Loucy (cell line): Measurements from ENCODE around the gene COL27A1.

Experiments used
- H2AFZ ChIP-seq: fragments of 200-600 bp; sonication (generic); 2 replicates; pipeline ENCODE4 v1.6.0; 2016; ENCODE audit warnings: antibody characterized with exemption, mild to moderate bottlenecking, low read length, moderate library complexity
- H3F3A ChIP-seq: fragments of 200-600 bp; 2 replicates; pipeline ENCODE4 v1.6.0; 2016; ENCODE audit warnings: antibody characterized with exemption, low read depth, mild to moderate bottlenecking
- H3K27me3 ChIP-seq: fragments of 200-600 bp; sonication (generic); 2 replicates; pipeline ENCODE4 v1.6.1; 2014; ENCODE audit warnings: low read length, mild to moderate bottlenecking; ENCODE audit not compliant: insufficient read depth, poor library complexity, severe bottlenecking
- H3K36me3 ChIP-seq: fragments of 200-600 bp; sonication (generic); 2 replicates; pipeline ENCODE4 v1.6.1; 2016; ENCODE audit warnings: low read length; ENCODE audit not compliant: insufficient read depth
- H3K4me1 ChIP-seq: fragments of 200-600 bp; sonication (generic); 2 replicates; pipeline ENCODE4 v1.5.1; 2014; ENCODE audit warnings: low read length, mild to moderate bottlenecking; ENCODE audit not compliant: insufficient read depth, poor library complexity, severe bottlenecking
- H3K4me2 ChIP-seq: fragments of 200-600 bp; sonication (generic); 2 replicates; pipeline ENCODE4 v1.6.0; 2014; ENCODE audit warnings: antibody characterized with exemption, low read length, low read depth, mild to moderate bottlenecking; ENCODE audit not compliant: poor library complexity, severe bottlenecking
- H3K4me3 ChIP-seq: fragments of 200-600 bp; sonication (generic); 2 replicates; pipeline ENCODE4 v1.5.1; 2014; ENCODE audit warnings: low read length, mild to moderate bottlenecking, mixed read lengths; ENCODE audit not compliant: poor library complexity, severe bottlenecking
- H3K79me2 ChIP-seq: fragments of 200-600 bp; sonication (generic); 2 replicates; pipeline ENCODE4 v1.6.1; 2014; ENCODE audit warnings: low read length; ENCODE audit not compliant: insufficient read depth
- H3K9ac ChIP-seq: fragments of 200-600 bp; sonication (generic); 2 replicates; pipeline ENCODE4 v1.6.0; 2014; ENCODE audit warnings: mild to moderate bottlenecking, low read depth, low read length, moderate library complexity; ENCODE audit not compliant: poor library complexity, severe bottlenecking
- H3K9me2 ChIP-seq: fragments of 200-600 bp; sonication (generic); replicated peaks from 2 replicates; pipeline ENCODE4 v1.6.1; 2016; ENCODE audit warnings: low read depth, low read length, mixed read lengths
- H3K9me3 ChIP-seq: fragments of 200-600 bp; sonication (generic); 2 replicates; pipeline ENCODE4 v1.6.1; 2014; ENCODE audit warnings: mild to moderate bottlenecking, antibody characterized with exemption, low read length, low read depth; ENCODE audit not compliant: insufficient read depth
- H4K20me1 ChIP-seq: fragments of 200-600 bp; sonication (generic); 2 replicates; pipeline ENCODE4 v1.6.0; 2014; ENCODE audit warnings: antibody characterized with exemption, low read length, mild to moderate bottlenecking; ENCODE audit not compliant: insufficient read depth, poor library complexity, severe bottlenecking
- EZH2phosphoT487 ChIP-seq: fragments of 200-600 bp; IDR thresholded peaks from 2 replicates; pipeline ENCODE4 v1.6.1; 2018; ENCODE audit warnings: antibody characterized with exemption, mild to moderate bottlenecking, moderate library complexity, borderline replicate concordance
- TF ChIP-seq, protein P1 (sequence below): fragments of 200-600 bp; sonication (generic); conservative IDR thresholded peaks from 2 replicates; pipeline ENCODE4 v1.5.1; 2014; ENCODE audit warnings: mild to moderate bottlenecking, antibody characterized with exemption, low read length

Gene COL27A1

DNA sequence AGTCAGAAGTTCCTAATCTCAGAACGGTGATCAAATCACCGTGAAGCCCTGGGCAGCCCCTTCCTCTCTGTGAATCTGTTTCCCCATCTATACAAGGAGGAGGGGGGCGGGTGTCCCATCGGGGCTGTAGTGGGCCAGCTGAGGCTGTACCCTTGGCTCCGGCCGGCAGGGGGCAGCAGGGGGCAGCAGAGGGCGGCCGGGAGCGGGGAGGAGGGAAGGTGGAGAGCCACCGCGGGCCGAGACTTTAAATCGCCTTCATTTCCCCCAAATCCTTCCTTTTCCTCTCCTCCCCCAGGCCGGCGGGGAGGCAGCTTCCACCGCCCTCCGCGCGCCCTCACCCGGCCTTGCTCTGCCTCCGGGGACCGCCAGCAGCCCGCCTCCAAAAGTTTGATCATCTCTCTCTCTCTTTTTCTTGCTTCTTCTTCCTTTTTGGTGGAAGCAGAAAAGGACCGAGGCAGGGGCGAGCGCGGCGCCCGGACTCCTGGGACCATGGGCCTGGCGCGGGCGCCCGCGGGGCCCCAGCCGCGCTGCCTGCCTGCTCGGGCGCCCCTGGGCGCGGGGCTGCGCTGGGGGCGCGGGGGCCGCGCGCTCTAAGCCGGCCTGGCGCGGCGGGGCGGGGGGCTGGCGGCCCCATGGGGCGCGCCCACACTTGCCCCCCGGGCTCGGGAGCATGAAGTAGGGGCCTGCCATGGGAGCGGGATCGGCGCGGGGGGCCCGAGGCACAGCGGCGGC lies at the start of gene COL27A1:
Gene COL27A1, plus strand, starts transcription at position 275 of the 732 bp plus-strand sequence. Its CDS starts 414 bp downstream, at position 689.
- no peak within 1 kb of the TSS for H3K9ac ChIP-seq
- H3K4me2 ChIP-seq: peak within 1 kb of the TSS; percentile 63
- H3K79me2 ChIP-seq: no peaks in the 10 kb centered on the region
- no peaks in the 10 kb centered on the region for H3K36me3 ChIP-seq
- H4K20me1 ChIP-seq: no peaks in the 10 kb centered on the region
- H3K9me3 ChIP-seq: no peaks in the 10 kb centered on the region
- no peaks in the 10 kb centered on the region for H3K27me3 ChIP-seq
- H3F3A ChIP-seq: no peaks in the 10 kb centered on the region
- peak within 1 kb of the TSS; percentile 76 for H3K4me3 ChIP-seq
- TF ChIP-seq EZH2phosphoT487: no peak
- TF ChIP-seq, protein P1, sequence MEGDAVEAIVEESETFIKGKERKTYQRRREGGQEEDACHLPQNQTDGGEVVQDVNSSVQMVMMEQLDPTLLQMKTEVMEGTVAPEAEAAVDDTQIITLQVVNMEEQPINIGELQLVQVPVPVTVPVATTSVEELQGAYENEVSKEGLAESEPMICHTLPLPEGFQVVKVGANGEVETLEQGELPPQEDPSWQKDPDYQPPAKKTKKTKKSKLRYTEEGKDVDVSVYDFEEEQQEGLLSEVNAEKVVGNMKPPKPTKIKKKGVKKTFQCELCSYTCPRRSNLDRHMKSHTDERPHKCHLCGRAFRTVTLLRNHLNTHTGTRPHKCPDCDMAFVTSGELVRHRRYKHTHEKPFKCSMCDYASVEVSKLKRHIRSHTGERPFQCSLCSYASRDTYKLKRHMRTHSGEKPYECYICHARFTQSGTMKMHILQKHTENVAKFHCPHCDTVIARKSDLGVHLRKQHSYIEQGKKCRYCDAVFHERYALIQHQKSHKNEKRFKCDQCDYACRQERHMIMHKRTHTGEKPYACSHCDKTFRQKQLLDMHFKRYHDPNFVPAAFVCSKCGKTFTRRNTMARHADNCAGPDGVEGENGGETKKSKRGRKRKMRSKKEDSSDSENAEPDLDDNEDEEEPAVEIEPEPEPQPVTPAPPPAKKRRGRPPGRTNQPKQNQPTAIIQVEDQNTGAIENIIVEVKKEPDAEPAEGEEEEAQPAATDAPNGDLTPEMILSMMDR: peak; percentile 79
- no peaks in the 10 kb centered on the region for H3K9me2 ChIP-seq
- peak within 1 kb of the TSS; percentile 86 for H2AFZ ChIP-seq
- H3K4me1 ChIP-seq: no peaks in the 10 kb centered on the region

DNA sequence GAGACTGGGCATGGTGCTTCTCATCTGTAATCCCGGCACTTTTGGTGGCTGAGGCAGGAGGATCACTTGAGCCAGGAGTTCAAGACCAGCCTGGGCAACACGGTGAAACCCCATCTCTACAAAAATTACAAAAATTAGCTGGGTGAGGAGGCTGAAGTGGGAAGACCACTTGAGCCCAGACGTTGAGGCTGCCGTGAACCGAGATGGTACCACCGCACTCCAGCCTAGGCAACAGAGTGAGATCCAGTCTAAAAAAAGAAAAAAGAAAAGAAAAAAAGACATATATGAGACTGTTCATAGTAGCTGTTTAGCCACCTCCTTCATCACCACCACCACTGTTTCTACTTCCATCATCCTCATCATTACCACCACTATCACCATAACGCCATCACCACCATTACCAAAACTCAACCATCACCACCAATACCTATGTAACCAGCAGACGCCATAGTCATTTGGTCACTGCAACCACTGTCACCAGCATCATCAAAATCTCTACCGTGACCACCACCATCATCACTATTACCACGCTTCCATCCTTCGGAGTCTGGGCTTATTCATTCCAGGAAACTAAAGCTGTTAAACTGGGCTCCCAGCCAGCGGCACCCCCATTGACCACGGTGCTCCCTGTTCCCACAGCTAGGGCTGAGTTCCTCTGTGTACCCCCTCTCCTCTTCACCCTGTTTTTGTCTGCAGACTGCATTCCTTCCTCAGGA lies 47.9 kb upstream of the COL27A1 start:
- H3K36me3 ChIP-seq: no peaks in the 10 kb centered on the region
- TF ChIP-seq, protein P1: no peak
- no peak for TF ChIP-seq EZH2phosphoT487
- H3F3A ChIP-seq: no peaks in the 10 kb centered on the region
- H3K4me3 ChIP-seq: no peak overlapping the region
- no peaks in the 10 kb centered on the region for H4K20me1 ChIP-seq
- no peaks in the 10 kb centered on the region for H3K4me1 ChIP-seq
- H3K4me2 ChIP-seq: no peak overlapping the region
- H3K9me2 ChIP-seq: no peaks in the 10 kb centered on the region
- no peak overlapping the region for H3K9ac ChIP-seq
- H2AFZ ChIP-seq: no peak overlapping the region
- no peaks in the 10 kb centered on the region for H3K27me3 ChIP-seq
- H3K9me3 ChIP-seq: no peaks in the 10 kb centered on the region
- no peaks in the 10 kb centered on the region for H3K79me2 ChIP-seq

DNA sequence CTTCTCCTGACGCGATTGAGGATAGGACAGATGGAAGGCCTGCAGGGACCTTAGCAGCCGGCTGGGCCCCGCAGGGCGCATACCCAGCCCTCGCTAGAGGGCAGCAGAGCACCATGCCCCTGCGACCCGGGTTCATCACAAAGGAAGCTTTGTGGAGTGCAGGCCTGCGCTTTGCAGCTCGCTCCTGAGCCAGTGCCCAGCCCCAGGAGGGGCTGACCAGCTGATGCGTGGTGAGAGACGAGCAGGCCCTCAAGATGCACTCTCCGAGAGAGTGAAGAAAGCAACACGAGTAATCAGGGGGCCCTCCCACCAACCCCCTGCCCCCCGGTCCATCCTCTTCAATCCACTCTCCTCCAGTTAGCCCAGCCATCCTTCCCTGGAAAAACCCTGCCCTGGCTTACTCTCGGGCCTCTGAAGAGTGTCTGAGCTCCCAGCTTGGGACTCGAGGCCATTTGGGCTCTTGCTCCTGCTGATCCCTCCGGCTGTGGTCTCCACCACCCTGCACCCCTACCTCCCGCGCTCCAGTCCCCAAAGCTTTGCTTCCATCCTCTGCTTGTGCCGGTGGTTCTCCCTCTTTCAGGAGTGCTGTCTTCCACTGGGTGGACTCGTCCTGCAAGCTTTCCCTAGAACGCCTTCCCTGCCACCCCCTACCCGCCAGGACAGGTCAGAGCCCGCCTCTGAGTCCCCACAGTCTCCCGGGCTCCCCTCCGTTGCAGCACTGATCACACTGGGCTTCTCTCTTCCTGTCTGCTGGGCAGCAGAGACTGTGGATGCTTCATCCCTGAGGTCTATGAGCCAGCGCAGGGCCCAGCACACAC lies 47.1 kb upstream of the COL27A1 start:
- Histone ChIP-seq H3K9me2 (no peaks in the 10 kb centered on the region), H3K9me3 (no peaks in the 10 kb centered on the region), H3K4me3 (no peak overlapping the region), H3K9ac (no peak overlapping the region), H3K79me2 (no peaks in the 10 kb centered on the region), H4K20me1 (no peaks in the 10 kb centered on the region), H2AFZ (no peak overlapping the region), H3F3A (no peaks in the 10 kb centered on the region), H3K4me1 (no peaks in the 10 kb centered on the region), H3K4me2 (no peak overlapping the region), H3K36me3 (no peaks in the 10 kb centered on the region), H3K27me3 (no peaks in the 10 kb centered on the region)
- TF ChIP-seq EZH2phosphoT487: no peak
- TF ChIP-seq, protein P1: peak; percentile 93
